ENCODE data around the gene MYL4.

GRCh38 chr17:47220531-47220999 is 11.4 kb downstream of the MYL4 start:
- no peak for TF ChIP-seq CTCF (IDR thresholded peaks at IDR 0.05; ENCODE audit: low read length)
- TF ChIP-seq EZH2 (IDR thresholded peaks at IDR 0.05; ENCODE audit: borderline replicate concordance, low read length): no peak
